Natural killer cell (primary cell): ENCODE data around the gene CHTF18. TPM values are rescaled to one million over a fixed set of nuclear protein-coding genes. Genes with fewer than 3 reads are reported as not detected.

Experiments
- total RNA-seq, 4 donors: library from RNA; stranded (reverse); fragments of 120-200 nt in 1 of 4; gene quantifications; one replicate each; pipeline versions ENCODE4 v1.2.3 to v1.2.4, GENCODE V29; 2013 to 2022

Gene CHTF18
- total RNA-seq, 3 donors from 2014 or later (not counting 1 experiment from before 2014, with no cell fraction given) = 26.7 to 52.4 (median 40.5) TPM

Other genes starting within 250 kb of the CHTF18 start
- under 1 TPM in 1 of 3 donors, not detected in 2; 0.20 TPM for gene PRR35, start 228.2 kb upstream of the CHTF18 start, total RNA-seq
- under 1 TPM; 0.28 to 0.75 (median 0.35) TPM for gene NHLRC4, start 221.6 kb upstream of the CHTF18 start, total RNA-seq
- gene PIGQ, start 218.7 kb upstream of the CHTF18 start, total RNA-seq = 10 to 100 TPM; 27.6 to 40.5 (median 37.0) TPM
- gene RAB40C, start 198.6 kb upstream of the CHTF18 start, total RNA-seq = 10 to 100 TPM; 12.7 to 20.8 (median 20.0) TPM
- 1 to 10 TPM in 1 of 3 donors, under 1 TPM in 2; 0.60 to 1.7 (median 0.75) TPM for gene WFIKKN1, start 157.6 kb upstream of the CHTF18 start, total RNA-seq
- 10 to 100 TPM; 33.7 to 36.3 (median 36.1) TPM for gene METTL26, start 152.3 kb upstream of the CHTF18 start, total RNA-seq
- gene MCRIP2, start 146.8 kb upstream of the CHTF18 start, total RNA-seq = 10 to 100 TPM; 11.3 to 17.4 (median 15.7) TPM
- 10 to 100 TPM; 16.7 to 22.8 (median 20.2) TPM for gene WDR90, start 139.3 kb upstream of the CHTF18 start, total RNA-seq
- 100 to 1,000 TPM; 205 to 216 (median 211) TPM for gene RHOT2, start 120.5 kb upstream of the CHTF18 start, total RNA-seq
- gene RHBDL1, start 112.9 kb upstream of the CHTF18 start, total RNA-seq = 1 to 10 TPM; 2.9 to 4.2 (median 4.2) TPM
- 10 to 100 TPM; 89.5 to 95.4 (median 93.5) TPM for gene STUB1, start 108.2 kb upstream of the CHTF18 start, total RNA-seq
- gene JMJD8, start 104.3 kb upstream of the CHTF18 start, total RNA-seq = 10 to 100 TPM; 29.5 to 32.6 (median 31.5) TPM
- gene WDR24, start 98.2 kb upstream of the CHTF18 start, total RNA-seq = 10 to 100 TPM in 2 of 3 donors, 1 to 10 TPM in 1; 8.8 to 14.1 (median 10.2) TPM
- gene FBXL16, start 82.8 kb upstream of the CHTF18 start, total RNA-seq = under 1 TPM in 2 of 3 donors, not detected in 1; 0.48 to 0.79 TPM
- 10 to 100 TPM; 11.8 to 16.6 (median 14.3) TPM for gene METRN, start 73.5 kb upstream of the CHTF18 start, total RNA-seq
- 10 to 100 TPM; 33.7 to 39.0 (median 37.7) TPM for gene ANTKMT, start 67.5 kb upstream of the CHTF18 start, total RNA-seq
- 10 to 100 TPM in 1 of 3 donors, 1 to 10 TPM in 2; 6.2 to 10.0 (median 7.7) TPM for gene CCDC78, start 62.2 kb upstream of the CHTF18 start, total RNA-seq
- 10 to 100 TPM; 13.5 to 21.5 (median 15.7) TPM for gene HAGHL, start 61.5 kb upstream of the CHTF18 start, total RNA-seq
- gene CIAO3, start 47.6 kb upstream of the CHTF18 start, total RNA-seq = 10 to 100 TPM; 36.9 to 39.8 (median 37.5) TPM
- gene MSLN, start 27.9 kb upstream of the CHTF18 start, total RNA-seq = not detected
- gene RPUSD1, start 239 bp upstream of the CHTF18 start, total RNA-seq = 10 to 100 TPM; 20.8 to 31.7 (median 29.6) TPM
- not detected for gene GNG13, start 12.1 kb downstream of the CHTF18 start, total RNA-seq
- gene LMF1, start 182.4 kb downstream of the CHTF18 start, total RNA-seq = 10 to 100 TPM; 28.2 to 42.2 (median 41.2) TPM
- gene SOX8, start 193.2 kb downstream of the CHTF18 start, total RNA-seq = not detected